SK-N-SH (cell line): ENCODE results near the gene UMOD. TPM values are rescaled to one million over a fixed set of nuclear protein-coding genes. Genes with fewer than 3 reads are reported as not detected.

Source experiments
- CTCF ChIA-PET: fragments of 300-600, 350-600 bp; formaldehyde crosslinking; extraction: SDS; loops from one replicate; lab custom pipeline; 2021; lab: Yijun Ruan, JAX
- POLR2A ChIA-PET: fragments of 350-600 bp; sonication (Branson Sonifier 250); formaldehyde crosslinking; extraction: SDS; loops from one replicate; lab custom pipeline; 2020; ENCODE audit warnings: antibody characterized with exemption, inconsistent platforms; lab: Yijun Ruan, JAX
- DNase-seq: peaks from one replicate; pipeline ENCODE4 v3.0.0; 2012
- H2AFZ ChIP-seq: fragments of 200-600 bp; sonication (generic); 2 replicates; pipeline ENCODE4 v1.8.1; 2016; ENCODE audit warnings: antibody characterized with exemption, mild to moderate bottlenecking, low read depth
- H3F3A ChIP-seq: fragments of 200-600 bp; sonication (generic); replicated peaks from 2 replicates; pipeline ENCODE3; 2016; ENCODE audit warnings: antibody characterized with exemption, mild to moderate bottlenecking; ENCODE audit not compliant: insufficient read depth
- H3K27ac ChIP-seq, 2 experiments: fragments of 200-500 bp in 1 of 2; fragments of 200-600 bp in 1 of 2; sonication (Bioruptor generic) in 1 of 2; sonication (generic), shearing (Covaris generic) in 1 of 2; 2 replicates each; pipeline versions ENCODE4 v1.5.1 to v1.6.1; 2014 to 2016; ENCODE audit warnings: low read depth in 2 of 2, inconsistent platforms in 1 of 2, low read length in 1 of 2, mild to moderate bottlenecking in 1 of 2, mixed read lengths in 1 of 2
- H3K27me3 ChIP-seq: fragments of 200-600 bp; sonication (generic), shearing (Covaris generic); 2 replicates; pipeline ENCODE4 v1.6.1; 2016; ENCODE audit warnings: mixed run types; ENCODE audit not compliant: insufficient read depth
- H3K36me3 ChIP-seq, 2 experiments: fragments of 200-500 bp in 1 of 2; fragments of 200-600 bp in 1 of 2; sonication (Bioruptor generic) in 1 of 2; sonication (generic) in 1 of 2; replicated peaks in 1 of 2; 2 replicates each; pipeline versions ENCODE3 to v1.5.1; 2014 to 2016; ENCODE audit warnings: low read length in 1 of 2, mild to moderate bottlenecking in 1 of 2; ENCODE audit not compliant: insufficient read depth in 2 of 2, control insufficient read depth in 1 of 2
- H3K4me1 ChIP-seq, 2 experiments: fragments of 200-500 bp in 1 of 2; fragments of 200-600 bp in 1 of 2; sonication (Bioruptor generic) in 1 of 2; sonication (generic), shearing (Covaris generic) in 1 of 2; 2 replicates each; pipeline versions ENCODE4 v1.5.1 to v1.6.1; 2014 to 2016; ENCODE audit warnings: low read depth in 1 of 2, low read length in 1 of 2, mixed run types in 1 of 2; ENCODE audit not compliant: insufficient read depth in 2 of 2, control insufficient read depth in 1 of 2
- H3K4me2 ChIP-seq: fragments of 200-600 bp; sonication (generic), shearing (Covaris generic); 2 replicates; pipeline ENCODE4 v1.6.1; 2017; ENCODE audit warnings: mixed run types
- H3K4me3 ChIP-seq, 2 experiments: fragments of 200-500 bp in 1 of 2; fragments of 200-600 bp in 1 of 2; sonication (Bioruptor generic) in 1 of 2; sonication (generic), shearing (Covaris generic) in 1 of 2; 2 replicates each; pipeline versions ENCODE4 v1.5.1 to v1.8.1; 2014 to 2016; ENCODE audit warnings: low read depth in 2 of 2, inconsistent platforms in 1 of 2, low read length in 1 of 2, mild to moderate bottlenecking in 1 of 2, mixed read lengths in 1 of 2, moderate library complexity in 1 of 2
- H3K79me2 ChIP-seq: fragments of 200-600 bp; sonication (generic); 2 replicates; pipeline ENCODE4 v1.8.1; 2017; ENCODE audit warnings: mild to moderate bottlenecking; ENCODE audit not compliant: insufficient read depth
- H3K9ac ChIP-seq: fragments of 200-600 bp; sonication (generic); 2 replicates; pipeline ENCODE4 v1.6.1; 2017; ENCODE audit warnings: mixed run types
- H3K9me2 ChIP-seq: fragments of 200-600 bp; sonication (generic); 2 replicates; pipeline ENCODE4 v1.6.1; 2017; ENCODE audit warnings: mixed run types
- H3K9me3 ChIP-seq: fragments of 200-600 bp; sonication (generic); 2 replicates; pipeline ENCODE4 v1.6.1; 2017; ENCODE audit warnings: mixed run types, mild to moderate bottlenecking, moderate library complexity
- H4K20me1 ChIP-seq: fragments of 200-600 bp; sonication (generic); 2 replicates; pipeline ENCODE4 v1.6.1; 2017; ENCODE audit warnings: mild to moderate bottlenecking, mixed run types; ENCODE audit not compliant: insufficient read depth
- EP300 ChIP-seq, 2 experiments: IDR thresholded peaks; 2 replicates each; pipeline versions ENCODE4 v1.4.0 to v1.6.1; 2012; ENCODE audit warnings: borderline replicate concordance in 1 of 2, low read depth in 1 of 2, low read length in 1 of 2
- FOSL2 ChIP-seq: IDR thresholded peaks from 2 replicates; pipeline ENCODE4 v1.4.0; 2012; ENCODE audit warnings: low read depth, mild to moderate bottlenecking, moderate library complexity, borderline replicate concordance
- GABPA ChIP-seq: IDR thresholded peaks from 2 replicates; pipeline ENCODE4 v1.4.0; 2012; ENCODE audit warnings: low read depth, mild to moderate bottlenecking
- GATA2 ChIP-seq: sonication (generic); formaldehyde crosslinking; IDR thresholded peaks from 2 replicates; pipeline ENCODE4 v1.5.0; 2020; ENCODE audit warnings: mild to moderate bottlenecking, missing genetic modification reagents
- JUND ChIP-seq: IDR thresholded peaks from 2 replicates; pipeline ENCODE4 v1.4.0; 2012
- NFIC ChIP-seq: IDR thresholded peaks from 2 replicates; pipeline ENCODE4 v1.4.0; 2012; ENCODE audit warnings: borderline replicate concordance
- NRF1 ChIP-seq: IDR thresholded peaks from 2 replicates; pipeline ENCODE4 v1.6.1; 2012; ENCODE audit warnings: low read depth, mild to moderate bottlenecking, low read length
- RFX5 ChIP-seq: IDR thresholded peaks from 2 replicates; pipeline ENCODE4 v1.6.1; 2012; ENCODE audit warnings: mild to moderate bottlenecking, improper control_type of control experiment, low read length
- YY1 ChIP-seq: IDR thresholded peaks from 2 replicates; pipeline ENCODE4 v1.4.0; 2012; ENCODE audit warnings: low read depth, mild to moderate bottlenecking
- ZBTB33 ChIP-seq: IDR thresholded peaks from 2 replicates; pipeline ENCODE4 v1.4.0; 2012; ENCODE audit warnings: low read depth, borderline replicate concordance
- WGBS: methylation state at CpG from one replicate; pipeline ENCODE4 v1.1.6; 2017; ENCODE audit warnings: low lambda C conversion rate; 5-methylcytosine and 5-hydroxymethylcytosine counted together
- polyA plus RNA-seq, 3 experiments: library from polyadenylated mRNA; depleted of rRNA; stranded (reverse); fragments of >200 nt; gene quantifications; 2 replicates each; pipeline ENCODE4 v1.2.3, GENCODE V29; 2012
- TF ChIP-seq, protein P1 (sequence below): IDR thresholded peaks from 2 replicates; pipeline ENCODE4 v1.4.0; 2012; ENCODE audit warnings: low read depth
- TF ChIP-seq, protein P2 (sequence below): fragments of 200-600 bp; sonication (generic); IDR thresholded peaks from 2 replicates; pipeline ENCODE4 v1.6.1; 2017; ENCODE audit warnings: antibody characterized with exemption, mild to moderate bottlenecking, moderate library complexity

UMOD gene
- polyA plus RNA-seq, 1 of the 3 experiments (the other 2 are of a cell fraction), result not detected

DNA sequence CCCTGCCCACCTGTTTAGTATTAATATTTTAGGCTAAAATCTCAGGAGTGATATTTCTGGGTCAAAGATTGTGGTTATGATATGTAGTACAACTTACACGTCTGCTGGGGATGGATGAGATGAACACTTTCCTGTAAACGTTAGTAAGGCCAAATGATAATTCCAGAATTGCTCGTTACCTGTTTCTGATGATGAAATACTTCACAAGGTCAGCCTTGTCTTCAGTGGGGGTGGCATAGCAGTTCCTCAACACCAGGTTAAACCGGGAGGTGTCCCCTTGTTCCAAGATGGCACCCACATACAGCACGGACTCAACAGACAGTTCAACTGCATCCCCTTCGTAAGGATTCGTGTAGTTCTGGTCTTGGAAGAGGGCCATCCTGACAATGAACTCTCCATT is 34.5 kb downstream of the UMOD start:
- no peak overlapping the region for H3K27ac ChIP-seq
- no peak overlapping the region for H2AFZ ChIP-seq
- H4K20me1 ChIP-seq, result no peaks in the 10 kb centered on the region
- H3K9me3 ChIP-seq, result no peaks in the 10 kb centered on the region
- H3K4me2 ChIP-seq, result no peak overlapping the region
- POLR2A ChIA-PET, result no interaction called here
- CTCF ChIA-PET, result interaction anchor here (1.0 to 1.9 kb wide), 4 partner anchors 11 to 410 kb away, joined by 3 to 10 read pairs (median 4); no protein-coding TSS in a partner anchor
- no peaks in the 10 kb centered on the region for H3K9me2 ChIP-seq
- no peak overlapping the region for H3K9ac ChIP-seq
- H3K4me3 ChIP-seq, result no peak overlapping the region
- no peaks in the 10 kb centered on the region for H3K4me1 ChIP-seq
- no peak for DNase-seq
- TF ChIP-seq FOSL2 (no peak), NFIC (no peak), EP300 (IDR thresholded peaks at IDR 0.05; ENCODE audit: borderline replicate concordance in 1 of 2, low read depth in 1 of 2, low read length in 1 of 2) (no peak), NRF1 (no peak), GABPA (no peak), YY1 (no peak)
- TF ChIP-seq, protein P1, sequence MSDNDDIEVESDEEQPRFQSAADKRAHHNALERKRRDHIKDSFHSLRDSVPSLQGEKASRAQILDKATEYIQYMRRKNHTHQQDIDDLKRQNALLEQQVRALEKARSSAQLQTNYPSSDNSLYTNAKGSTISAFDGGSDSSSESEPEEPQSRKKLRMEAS, result no peak
- H3K27me3 ChIP-seq, result no peaks in the 10 kb centered on the region
- no peaks in the 10 kb centered on the region for H3K36me3 ChIP-seq
- H3F3A ChIP-seq, result no peaks in the 10 kb centered on the region
- 13% methylated on average over 7 of the region's 7 CpGs for WGBS
- H3K79me2 ChIP-seq, result no peaks in the 10 kb centered on the region

- H3K9me2 ChIP-seq, result no peaks in the 10 kb centered on the region
- no peaks in the 10 kb centered on the region for H3K79me2 ChIP-seq
- no peak overlapping the region for H3K4me2 ChIP-seq
- H3K9me3 ChIP-seq, result no peaks in the 10 kb centered on the region
- H3K4me1 ChIP-seq, result no peaks in the 10 kb centered on the region
- TF ChIP-seq, protein P1, result no peak
- TF ChIP-seq FOSL2 (no peak), YY1 (no peak), JUND (no peak), ZBTB33 (no peak), RFX5 (no peak), GATA2 (no peak), GABPA (no peak)
- TF ChIP-seq, protein P2, sequence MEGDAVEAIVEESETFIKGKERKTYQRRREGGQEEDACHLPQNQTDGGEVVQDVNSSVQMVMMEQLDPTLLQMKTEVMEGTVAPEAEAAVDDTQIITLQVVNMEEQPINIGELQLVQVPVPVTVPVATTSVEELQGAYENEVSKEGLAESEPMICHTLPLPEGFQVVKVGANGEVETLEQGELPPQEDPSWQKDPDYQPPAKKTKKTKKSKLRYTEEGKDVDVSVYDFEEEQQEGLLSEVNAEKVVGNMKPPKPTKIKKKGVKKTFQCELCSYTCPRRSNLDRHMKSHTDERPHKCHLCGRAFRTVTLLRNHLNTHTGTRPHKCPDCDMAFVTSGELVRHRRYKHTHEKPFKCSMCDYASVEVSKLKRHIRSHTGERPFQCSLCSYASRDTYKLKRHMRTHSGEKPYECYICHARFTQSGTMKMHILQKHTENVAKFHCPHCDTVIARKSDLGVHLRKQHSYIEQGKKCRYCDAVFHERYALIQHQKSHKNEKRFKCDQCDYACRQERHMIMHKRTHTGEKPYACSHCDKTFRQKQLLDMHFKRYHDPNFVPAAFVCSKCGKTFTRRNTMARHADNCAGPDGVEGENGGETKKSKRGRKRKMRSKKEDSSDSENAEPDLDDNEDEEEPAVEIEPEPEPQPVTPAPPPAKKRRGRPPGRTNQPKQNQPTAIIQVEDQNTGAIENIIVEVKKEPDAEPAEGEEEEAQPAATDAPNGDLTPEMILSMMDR, result no peak
- no peak overlapping the region for H2AFZ ChIP-seq
- no peaks in the 10 kb centered on the region for H3K36me3 ChIP-seq
- DNase-seq, result no peak
- no peak overlapping the region for H3K9ac ChIP-seq
- CTCF ChIA-PET, result interaction anchor here (1.2 to 1.9 kb wide), 3 partner anchors 12 to 410 kb away, joined by 4 to 10 read pairs (median 5); no protein-coding TSS in a partner anchor
- no peak overlapping the region for H3K27ac ChIP-seq
- no peak overlapping the region for H3K4me3 ChIP-seq
- POLR2A ChIA-PET, result no interaction called here
- H4K20me1 ChIP-seq, result no peaks in the 10 kb centered on the region
- no peaks in the 10 kb centered on the region for H3F3A ChIP-seq
- H3K27me3 ChIP-seq, result no peaks in the 10 kb centered on the region
- 4% methylated on average over 8 of the region's 8 CpGs for WGBS
Observed at GRCh38 chr16:20317117-20317516, 35.4 kb downstream of the UMOD start.
